Esophagus mucosa (tissue), 1 donor: ENCODE data around the gene BRSK1. TPM values are rescaled to one million over a fixed set of nuclear protein-coding genes. Genes with fewer than 3 reads are reported as not detected.

Experiments
- ATAC-seq: fragments of 200-7000 bp; cut with Tn5 transposase; one replicate; pipeline ENCODE4 v1.9.1; 2020
- total RNA-seq: library from RNA; stranded (reverse); gene quantifications from one replicate; pipeline ENCODE4 v1.2.4, GENCODE V29; 2023
- donor health status: DM: yes; HTN: yes; CAD: no.

BRSK1 gene
- total RNA-seq, 1 donor from 2014 or later: 0.28 TPM

- no peak for ATAC-seq
Measured at GRCh38 chr19:55273978-55274707, 9.7 kb upstream of the BRSK1 start.

GRCh38 chr19:55275851-55276719 is 7.7 kb upstream of the BRSK1 start:
- ATAC-seq: no peak

GRCh38 chr19:55276720-55277430 is 6.9 kb upstream of the BRSK1 start:
- peak; percentile 16 for ATAC-seq

GRCh38 chr19:55277494-55277893 is 6.3 kb upstream of the BRSK1 start:
- ATAC-seq: no peak

- no peak for ATAC-seq
Measured at GRCh38 chr19:55278391-55279135, 5.2 kb upstream of the BRSK1 start.

- no peak for ATAC-seq
Measured at GRCh38 chr19:55279340-55279739, 4.5 kb upstream of the BRSK1 start.

- ATAC-seq: peak; percentile 93
Measured at GRCh38 chr19:55279770-55280643, 3.8 kb upstream of the BRSK1 start, which contains the start of gene HSPBP1. HSPBP1 (minus strand) TSS chr19:55280110; CDS start chr19:55279608, 502 bp downstream.

- no peak for ATAC-seq
Measured at GRCh38 chr19:55284405-55285058, 735 bp downstream of the BRSK1 start.

GRCh38 chr19:55285229-55285890 is 1.6 kb downstream of the BRSK1 start:
- no peak for ATAC-seq

- no peak for ATAC-seq
Measured at GRCh38 chr19:55287361-55288079, 3.7 kb downstream of the BRSK1 start.

GRCh38 chr19:55289117-55289796 is 5.5 kb downstream of the BRSK1 start:
- ATAC-seq: no peak

GRCh38 chr19:55297267-55297666 is 13.5 kb downstream of the BRSK1 start:
- no peak for ATAC-seq

- no peak for ATAC-seq
Measured at GRCh38 chr19:55299991-55300390, 16.2 kb downstream of the BRSK1 start.

- no peak for ATAC-seq
Measured at GRCh38 chr19:55300886-55301458, 17.2 kb downstream of the BRSK1 start.

- ATAC-seq: peak; percentile 85
Measured at GRCh38 chr19:55301459-55302317, 17.9 kb downstream of the BRSK1 start.

GRCh38 chr19:55302318-55302703 is 18.5 kb downstream of the BRSK1 start:
- ATAC-seq: no peak

GRCh38 chr19:55303477-55303876 is 19.7 kb downstream of the BRSK1 start:
- no peak for ATAC-seq
